Stimulated activated CD8-positive, alpha-beta memory T cell treated with anti-CD3 and anti-CD28 coated beads, Interleukin-4, amount 100 ng/mL, for 48 hours (primary cell): ENCODE data around the gene DISC1.
"Not testable (repeated sequence)": the region's sequence is repeated elsewhere in the genome, so short reads cannot be mapped to it uniquely, and the experiment has no call there.

ENCODE experiments used
- DNase-seq: peaks from one replicate; pipeline ENCODE4 v3.0.0-alpha.2; 2020

Gene DISC1

DNA sequence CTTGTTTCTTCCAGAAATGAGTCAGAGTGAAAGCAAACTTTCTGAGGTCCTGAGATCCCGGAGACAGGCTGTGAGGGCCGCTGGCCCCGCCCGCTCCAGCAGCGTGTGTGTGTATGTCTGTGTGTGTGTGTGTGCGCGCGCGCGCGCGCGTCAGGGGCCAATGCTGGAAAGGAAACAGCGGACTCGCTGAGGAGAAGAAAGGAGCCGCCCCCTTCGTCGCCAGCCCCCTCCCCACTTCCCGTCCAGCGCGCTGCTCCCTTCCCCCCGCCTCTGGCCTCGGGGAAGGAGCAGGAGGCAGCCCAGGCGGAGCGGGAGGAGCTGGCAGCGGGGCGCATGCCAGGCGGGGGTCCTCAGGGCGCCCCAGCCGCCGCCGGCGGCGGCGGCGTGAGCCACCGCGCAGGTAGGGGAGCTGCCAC, at the start of gene DISC1:
Gene DISC1 (plus strand): TSS at position 256 of the 416 bp plus-strand sequence. CDS start 78 bp downstream, at position 334.
- DNase-seq: peak; percentile 68

DNA sequence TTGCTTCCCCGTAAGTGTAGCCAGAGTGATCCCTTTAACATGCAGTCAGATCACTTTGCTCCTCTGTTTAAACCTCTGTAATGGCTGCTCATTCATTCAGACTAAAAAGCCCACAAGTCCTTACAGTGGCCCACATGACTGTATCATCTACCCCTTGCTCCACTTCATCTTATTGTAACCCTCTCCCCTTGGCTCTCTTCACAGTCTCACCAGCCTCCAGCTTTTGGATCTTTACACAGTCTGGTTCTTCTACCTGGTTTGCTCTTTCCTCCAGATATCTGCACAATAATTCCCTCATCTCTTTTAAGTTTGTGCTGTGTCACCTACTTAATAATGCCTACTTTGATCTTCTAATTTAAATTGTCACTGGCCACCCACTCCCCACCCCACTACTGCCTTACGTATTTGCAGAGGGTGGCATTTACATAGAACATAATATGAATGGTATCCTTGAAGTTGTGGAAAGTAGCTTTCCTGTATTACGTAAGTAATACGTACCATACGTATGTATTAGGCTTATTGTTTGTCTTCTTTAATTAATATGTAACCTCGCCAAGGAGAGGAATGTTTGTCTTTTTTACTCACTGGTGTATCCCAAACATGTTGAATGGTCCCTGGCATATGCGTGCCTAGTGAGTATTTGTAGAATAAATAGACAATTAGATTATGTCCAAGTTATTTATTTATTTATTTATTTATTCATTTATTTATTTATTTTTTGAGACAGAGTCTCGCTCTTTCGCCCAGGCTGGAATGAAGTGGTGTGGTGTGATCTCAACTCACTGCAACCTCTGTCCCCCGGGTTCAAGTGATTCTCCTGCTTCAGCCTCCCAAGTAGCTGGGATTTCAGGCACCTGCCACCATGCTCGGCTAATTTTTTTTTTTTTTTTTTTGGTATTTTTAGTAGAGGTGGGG, 49.5 kb upstream of the DISC1 start:
- no peak for DNase-seq

DNA sequence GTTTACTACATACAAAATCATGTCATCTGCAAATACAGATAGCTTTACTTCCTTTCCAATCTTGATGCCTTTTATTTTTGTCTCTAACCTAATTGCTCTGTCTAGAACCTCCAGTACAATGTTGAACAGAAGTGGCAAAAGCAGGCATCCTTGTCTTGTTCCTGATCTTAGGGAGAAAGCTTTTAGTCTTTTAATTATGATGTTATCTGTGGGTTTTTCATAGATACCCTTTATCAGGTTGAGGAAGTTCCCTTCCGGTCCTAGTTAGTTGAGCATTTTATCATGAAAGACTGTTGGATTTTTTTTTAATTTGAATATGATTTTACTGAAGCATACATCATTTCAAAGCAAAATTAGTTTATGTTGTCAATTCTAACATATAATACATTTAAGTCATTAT, 45.7 kb upstream of the DISC1 start:
- DNase-seq: no peak

DNA sequence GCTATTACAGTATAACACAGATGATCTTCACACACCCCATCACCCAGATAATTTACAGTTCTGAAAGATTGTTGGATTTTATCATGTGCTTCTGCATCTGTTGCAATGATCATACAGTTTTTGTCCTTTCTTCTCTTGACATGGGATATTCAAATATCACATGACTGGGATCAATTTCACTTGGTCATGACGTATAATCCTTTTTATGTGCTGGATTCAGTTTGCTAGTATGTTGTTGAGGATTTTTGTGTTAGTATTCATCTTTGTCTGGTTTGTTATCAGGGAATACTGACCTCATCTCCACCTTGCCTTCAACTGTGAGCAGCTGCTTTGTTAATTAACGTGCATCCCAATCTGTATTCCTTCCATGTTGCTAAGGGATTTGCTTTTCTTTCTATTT, 44.7 kb upstream of the DISC1 start:
- DNase-seq: no peak

DNA sequence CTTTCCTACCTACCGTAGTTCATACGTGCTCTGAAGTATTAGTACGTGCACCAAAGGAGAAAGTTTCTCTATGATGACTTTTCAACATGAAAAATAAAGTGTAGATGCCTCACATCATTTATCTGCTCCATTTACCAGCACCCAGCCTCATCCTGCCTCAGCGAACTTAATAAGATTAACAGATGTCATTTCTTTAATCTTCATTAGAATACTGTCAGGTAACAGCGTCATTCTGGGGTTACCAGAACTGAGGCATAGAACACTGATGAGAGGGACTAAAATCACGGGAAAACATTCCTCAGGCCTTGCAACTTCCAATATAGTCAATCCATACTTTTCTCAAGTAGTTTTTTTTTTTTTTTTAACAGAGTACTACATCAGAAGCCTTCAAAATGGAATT, 43.2 kb upstream of the DISC1 start:
- no peak for DNase-seq

DNA sequence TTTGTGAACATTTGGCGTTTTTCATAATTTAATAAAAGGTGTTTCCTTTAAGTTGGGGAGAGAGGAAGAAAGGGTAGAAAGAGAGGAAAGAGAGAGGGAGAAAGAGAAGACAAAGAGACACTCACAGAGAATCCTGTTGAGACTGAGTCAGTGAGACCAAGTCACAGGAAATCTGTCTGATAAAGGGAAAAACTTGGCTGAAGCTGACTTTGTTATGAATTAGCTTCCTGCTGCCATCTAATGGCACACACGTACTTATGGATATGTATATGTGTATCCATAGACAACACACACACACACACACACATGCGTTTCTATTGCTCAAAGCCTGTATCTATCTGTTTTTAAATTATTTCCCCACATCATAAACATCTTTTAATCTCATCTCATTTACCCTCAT, 42.5 kb upstream of the DISC1 start:
- no peak for DNase-seq

DNA sequence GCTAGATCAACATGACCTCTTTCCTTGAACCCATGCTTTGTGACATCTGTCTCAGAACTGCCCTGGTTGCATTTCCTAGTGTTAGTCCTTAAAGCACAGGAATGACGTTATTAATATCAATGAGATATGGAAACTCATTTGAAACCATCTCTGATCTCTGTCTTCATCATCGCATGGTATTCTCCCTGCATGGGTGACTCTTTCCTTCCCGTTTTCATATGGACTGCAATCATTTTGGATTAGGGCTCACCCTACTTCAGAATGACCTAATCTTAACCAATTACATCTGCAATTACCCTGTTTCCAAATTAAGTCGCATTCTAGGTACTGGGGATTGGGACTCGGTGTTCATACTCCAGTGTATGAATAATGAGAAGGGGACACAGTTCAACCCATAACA, 41.7 kb upstream of the DISC1 start:
- DNase-seq: no peak

DNA sequence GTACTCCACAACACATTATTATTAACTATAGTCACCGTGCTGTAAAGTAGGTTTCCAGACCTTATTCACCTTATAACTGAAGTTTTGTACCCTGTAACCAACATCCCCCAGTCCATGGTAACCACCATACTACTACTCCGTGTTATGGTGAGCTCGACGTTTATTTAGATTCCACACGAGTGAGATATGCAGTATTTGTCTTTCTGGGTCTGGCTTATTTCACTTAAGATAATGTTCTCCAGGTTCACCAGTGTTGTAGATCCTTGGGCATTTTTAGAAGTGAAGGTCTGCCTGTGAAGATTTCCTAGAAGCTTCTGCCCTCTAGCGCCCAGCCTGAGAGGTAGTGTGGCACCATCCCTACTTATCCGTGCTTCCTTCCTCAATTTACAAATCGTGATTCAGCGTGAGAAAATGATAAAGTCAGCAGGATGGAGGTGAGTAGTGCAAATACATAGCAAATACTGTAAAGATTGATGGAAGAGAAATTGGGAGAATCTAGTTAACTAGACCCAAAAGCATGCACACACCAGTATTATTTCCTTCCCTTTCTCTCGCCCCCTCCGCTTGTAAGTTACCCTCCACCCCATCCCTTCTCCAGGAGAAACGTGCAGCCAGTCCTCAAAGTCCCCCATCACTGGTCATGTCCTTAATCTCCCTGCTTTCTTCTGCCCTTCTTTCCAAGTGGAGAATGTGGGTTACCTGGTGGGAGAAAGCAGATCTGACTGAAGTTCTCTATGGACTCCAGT, 36.0 kb upstream of the DISC1 start:
- peak; percentile 36 for DNase-seq

DNA sequence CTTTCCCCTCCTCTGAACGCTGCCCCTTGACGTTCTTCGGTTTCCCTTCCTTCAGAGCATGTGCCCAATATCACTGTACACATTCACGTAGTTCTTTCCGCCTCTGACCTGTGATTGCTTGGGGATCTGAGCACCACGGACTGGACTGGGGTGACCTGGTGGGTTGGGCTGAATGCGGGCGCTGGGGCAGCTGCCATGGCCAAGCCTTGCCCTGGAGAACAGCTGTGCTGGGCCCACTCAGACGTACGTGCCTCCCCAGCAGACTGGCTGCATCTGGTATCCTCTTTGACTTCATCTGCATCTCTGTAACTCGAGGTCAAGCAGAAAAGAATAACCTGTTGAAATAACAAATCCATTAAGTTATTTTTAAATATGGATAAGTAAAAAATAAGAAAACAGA, 35.1 kb upstream of the DISC1 start:
- DNase-seq: no peak

DNA sequence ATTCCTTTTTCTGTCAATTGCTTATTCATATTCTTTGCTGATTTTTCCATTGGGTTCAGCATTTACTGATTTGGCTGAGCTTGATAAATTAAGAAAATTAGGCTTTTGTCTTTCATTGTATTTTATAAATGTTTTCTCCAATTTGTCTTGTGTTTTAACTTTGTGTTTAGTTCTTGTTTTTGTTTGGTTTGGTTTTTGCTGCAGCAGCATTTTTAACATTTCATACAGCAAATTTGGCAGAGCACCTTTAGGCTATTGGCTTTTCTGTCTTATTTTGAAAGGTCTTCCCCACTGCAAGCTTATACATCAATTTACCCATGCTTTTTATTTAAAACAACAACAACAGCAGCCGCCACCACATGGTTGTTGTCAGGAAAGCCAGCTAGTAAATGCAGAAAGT, 33.8 kb upstream of the DISC1 start:
- DNase-seq: no peak

DNA sequence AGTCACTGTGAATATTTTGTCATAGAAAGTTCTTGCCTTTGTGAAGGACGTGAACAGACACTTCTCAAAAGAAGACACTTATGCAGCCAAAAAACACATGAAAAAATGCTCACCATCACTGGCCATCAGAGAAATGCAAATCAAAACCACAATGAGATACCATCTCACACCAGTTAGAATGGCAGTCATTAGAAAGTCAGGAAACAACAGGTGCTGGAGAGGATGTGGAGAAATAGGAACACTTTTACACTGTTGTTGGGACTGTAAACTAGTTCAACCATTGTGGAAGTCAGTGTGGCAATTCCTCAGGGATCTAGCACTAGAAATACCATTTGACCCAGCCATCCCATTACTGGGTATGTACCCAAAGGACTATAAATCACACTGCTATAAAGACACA, 33.3 kb upstream of the DISC1 start:
- DNase-seq: not testable (repeated sequence)

DNA sequence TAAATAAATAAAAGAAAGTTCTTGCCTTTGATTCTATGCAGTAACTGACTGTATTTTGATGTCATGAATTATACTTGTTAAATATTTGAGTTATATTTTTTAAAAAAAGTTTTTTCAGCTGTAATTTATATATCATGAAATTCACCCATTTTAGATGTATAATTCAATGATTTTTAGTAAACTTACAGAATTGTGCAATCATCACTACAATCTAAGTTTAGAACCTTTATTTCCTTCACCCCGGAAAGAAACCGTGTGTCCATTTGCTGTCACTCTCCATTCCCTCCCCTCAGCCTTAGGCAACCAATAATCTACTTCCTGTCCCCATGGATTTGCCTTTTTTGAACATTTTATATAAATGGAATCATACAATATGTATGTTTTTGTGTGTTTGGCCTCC, 32.5 kb upstream of the DISC1 start:
- DNase-seq: no peak

DNA sequence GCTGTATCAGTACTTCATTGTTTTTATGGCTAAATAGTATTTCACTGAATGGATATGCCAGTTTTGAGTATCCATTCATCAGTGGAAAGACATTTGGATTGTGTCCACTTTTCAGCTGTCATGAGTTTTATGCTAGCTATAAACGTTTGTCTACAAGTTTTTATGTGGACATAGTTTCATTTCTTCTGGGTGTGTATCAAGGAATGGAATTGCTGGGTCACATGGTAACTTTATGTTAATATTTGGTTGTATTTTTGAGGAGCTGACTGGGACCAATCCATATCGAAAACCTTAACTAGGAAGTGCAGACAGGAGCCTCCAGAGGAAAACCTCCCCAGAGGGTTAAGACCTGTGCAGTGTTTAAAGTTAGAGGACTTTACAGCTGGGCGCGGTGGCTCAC, 31.8 kb upstream of the DISC1 start:
- DNase-seq: no peak

DNA sequence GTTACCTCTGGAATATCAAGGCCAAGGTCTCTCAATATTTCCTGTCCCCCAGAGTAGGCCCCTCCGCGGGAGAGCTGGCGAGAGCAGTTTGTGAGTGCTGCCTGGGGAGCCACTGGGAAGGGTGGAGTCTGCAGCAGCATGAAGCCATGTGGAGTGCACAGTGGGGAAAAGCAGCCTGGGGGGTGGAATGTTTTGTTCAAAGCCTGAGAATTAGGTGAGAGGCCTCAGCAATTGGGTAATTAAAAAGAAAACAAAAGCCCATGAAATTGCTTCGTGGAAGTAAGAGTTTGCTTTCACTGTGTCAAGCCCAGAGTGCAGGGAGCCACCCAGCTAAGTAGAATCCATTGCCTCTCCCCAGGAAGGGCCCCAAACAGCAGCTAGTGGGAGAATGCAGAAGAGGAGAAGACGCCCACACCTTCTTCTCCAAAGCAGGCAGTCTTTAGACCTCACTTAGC, 30.2 kb upstream of the DISC1 start:
- no peak for DNase-seq

DNA sequence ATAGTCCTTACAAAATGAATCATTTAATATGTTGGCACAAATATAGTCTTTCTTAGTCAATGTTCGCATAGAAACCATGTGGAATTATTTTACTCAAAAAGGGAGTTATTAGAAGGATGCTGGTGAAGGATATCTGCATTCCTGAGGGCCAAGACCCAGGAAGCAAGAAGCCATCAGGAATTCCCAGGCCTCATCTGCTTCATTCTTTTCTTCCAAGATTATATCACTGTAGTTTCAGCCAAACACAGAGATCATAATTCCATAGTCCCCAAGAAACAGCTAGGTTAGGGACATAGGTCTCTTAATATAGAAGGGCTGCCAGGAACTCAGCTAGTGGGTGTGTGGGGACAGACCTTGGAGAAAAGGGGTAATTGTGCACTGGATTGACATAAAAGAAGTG, 28.6 kb upstream of the DISC1 start:
- DNase-seq: no peak

DNA sequence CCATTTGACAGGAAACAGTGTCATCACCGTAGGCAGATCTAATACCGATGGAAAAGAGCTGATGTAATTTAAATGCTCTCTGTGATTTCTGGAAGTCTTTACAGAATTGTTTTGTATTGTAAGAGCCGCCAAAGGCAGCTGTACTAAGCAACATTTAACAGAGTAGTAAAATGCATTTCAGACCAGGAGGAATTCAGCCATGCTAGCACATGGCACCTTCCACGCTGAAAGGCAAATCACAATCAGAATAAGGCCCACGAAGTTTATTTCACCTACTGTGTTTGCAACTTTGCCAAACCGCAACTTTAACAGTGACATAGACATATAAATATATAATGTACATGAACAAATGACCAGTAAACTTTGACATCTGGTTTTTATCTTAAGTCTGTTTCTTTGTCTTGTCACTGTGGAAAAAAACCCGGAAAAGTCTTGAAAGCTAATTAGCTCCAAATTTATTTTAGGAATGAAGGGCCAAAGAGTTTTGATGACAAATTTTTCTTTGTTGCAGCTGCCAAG, 26.1 kb upstream of the DISC1 start:
- DNase-seq: no peak

DNA sequence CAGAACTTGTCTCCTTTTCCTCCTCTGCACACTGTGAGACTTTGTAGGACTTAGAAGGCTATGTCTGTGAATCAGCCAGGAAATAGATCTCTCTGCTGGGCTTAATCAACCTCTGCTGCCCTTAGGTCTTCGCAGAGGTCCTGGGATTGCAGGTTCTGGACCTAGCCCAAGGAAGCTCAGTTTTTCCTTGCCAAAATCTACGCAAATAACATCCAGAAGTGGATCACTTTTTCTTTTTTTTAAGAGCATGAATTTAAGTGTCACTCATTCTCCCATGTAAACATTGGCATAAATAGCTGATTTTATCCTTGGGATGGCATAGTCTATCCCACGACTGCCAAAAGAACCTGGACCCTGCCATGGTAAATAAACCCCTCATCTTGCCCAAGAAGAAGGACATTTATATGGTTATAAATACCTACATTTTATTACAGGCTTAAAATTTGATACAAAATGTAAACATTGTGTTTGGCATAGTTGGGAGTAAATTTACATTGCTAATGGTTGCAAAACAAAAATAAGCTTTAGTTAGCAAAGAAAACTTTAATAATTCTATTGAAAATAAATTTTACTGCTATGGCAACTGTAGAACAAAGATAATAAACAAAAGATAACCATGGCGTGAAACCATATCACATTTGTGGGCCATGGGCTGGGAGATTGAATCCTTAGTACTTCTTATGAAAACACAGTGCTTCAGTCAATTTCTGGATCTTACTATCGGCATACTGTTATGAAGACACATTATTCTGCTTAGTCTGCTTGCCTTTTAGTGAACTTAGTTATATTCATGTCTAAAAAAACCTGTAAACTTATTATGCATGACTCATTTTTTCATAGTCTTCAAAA, 24.5 kb upstream of the DISC1 start:
- no peak for DNase-seq

DNA sequence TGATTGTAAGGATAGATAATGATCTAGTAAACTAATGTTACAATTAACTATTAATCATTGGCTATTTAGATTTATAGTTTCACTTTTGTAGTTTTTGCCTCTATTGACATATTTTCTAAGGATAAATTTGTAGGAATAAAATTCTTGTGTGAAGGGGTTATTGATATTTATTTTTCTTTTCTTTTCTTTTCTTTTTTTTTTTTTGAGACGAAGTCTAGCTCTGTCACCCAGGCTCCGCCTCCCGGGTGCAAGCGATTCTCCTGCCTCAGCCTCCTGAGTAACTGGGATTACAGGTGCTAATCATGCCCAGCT, 24.0 kb upstream of the DISC1 start:
- no peak for DNase-seq

DNA sequence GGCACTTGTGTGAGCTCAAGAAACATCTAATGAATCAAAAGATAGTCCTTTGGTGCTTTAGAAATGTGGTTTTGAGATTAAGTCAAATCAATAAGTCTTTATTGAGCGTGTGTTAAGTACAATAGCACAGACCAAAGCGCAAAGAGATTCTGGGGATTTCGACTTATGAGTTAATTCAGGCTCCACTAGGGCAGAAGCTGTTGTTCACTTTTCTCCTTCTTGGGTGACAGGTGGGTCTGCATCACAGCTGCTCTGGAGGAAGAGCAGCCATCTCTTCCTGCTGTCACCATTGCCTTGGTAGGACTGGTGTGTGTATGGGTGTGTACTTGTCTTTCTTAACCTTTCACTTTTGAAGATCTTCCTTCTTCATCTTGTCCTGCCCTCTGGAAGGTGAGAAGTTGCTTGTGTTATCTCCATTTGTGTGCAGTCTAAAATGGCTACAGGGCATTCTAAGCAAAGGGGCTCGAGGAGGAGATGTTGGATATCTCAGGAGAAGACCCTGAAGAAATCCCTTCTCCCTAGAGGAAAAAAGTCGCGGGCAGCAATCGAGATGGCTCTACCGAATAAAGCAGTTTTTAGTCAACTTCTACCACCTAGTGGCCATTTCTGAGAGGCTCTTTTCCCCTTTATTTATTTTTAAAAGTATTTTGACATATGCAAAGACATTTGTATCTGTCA, 22.9 kb upstream of the DISC1 start:
- DNase-seq: no peak

DNA sequence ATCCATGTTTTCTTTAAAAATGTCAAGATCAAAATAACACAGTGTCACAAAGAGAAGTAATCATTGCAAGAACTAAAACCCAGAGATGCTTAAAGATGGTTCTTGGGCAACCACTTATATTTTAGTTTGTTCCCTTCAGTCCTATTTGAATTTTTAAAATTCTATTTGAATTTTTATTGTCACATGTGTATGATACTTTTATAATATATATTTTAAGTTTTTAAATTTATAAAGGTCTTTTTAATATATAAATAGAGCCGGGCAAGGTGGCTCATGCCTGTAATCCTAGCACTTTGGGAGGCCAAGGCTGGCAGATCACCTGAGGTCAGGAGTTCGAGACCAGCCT, 22.3 kb upstream of the DISC1 start:
- no peak for DNase-seq

DNA sequence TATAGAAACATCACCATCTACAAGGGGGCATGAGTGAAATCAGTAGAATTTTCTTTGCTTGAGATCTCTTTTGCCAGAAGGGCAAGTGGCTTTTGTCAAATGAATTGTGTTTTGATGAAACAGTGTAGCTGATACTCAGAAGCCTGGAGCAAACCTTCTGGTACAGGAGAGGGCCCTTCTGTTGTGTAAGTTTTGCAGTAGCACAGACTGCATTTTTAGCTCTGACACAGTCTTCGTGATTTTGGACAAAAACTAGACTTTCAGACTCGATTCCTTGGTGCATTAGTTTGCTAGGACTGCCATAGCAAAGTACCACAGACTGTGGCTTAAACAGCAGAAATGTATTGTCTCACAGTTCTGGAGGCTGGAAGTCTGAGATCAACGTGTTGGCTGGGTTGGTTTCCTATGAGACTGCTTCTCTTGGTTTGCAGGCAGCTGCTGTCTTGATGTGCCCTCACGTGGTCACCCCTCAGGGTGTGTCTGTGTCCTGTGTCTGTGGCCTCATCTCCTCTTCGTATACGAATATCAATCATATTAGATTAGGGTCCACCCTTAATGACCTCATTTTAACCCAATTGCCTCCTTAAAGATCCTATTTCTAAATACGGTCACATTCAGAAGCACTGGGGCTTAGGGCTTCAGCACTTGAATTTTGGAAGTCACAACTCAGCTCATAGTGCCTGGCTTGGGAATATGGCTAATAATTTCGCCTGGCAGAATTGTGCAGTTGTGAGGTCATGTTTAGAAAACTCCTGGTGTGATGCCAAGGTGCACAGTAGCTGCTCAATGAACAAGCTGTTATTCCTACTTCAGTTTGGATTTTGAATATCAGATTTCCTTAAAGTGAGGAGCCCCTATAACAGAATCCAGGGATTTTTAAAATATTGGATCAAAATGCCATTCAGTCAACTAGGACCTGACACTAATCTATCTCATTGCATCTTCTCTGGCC, 21.2 kb upstream of the DISC1 start:
- no peak for DNase-seq
